ENCODE results near the gene WFIKKN2.
"Not testable (repeated sequence)": the region's sequence is repeated elsewhere in the genome, so short reads cannot be mapped to it uniquely, and the experiment has no call there.

Gene WFIKKN2

GRCh38 chr17:50865060-50865867 lies 29.9 kb downstream of the WFIKKN2 start:
- intact Hi-C loops (cut with DNase I): loop anchor here (2.0 kb wide), 1 partner anchor 84 kb away; no protein-coding TSS in a partner anchor
- DNase-seq: peak in 41 of 42 donors; percentile 54 to 93 (median 73)

GRCh38 chr17:50865868-50866260 lies 30.5 kb downstream of the WFIKKN2 start:
- no peak for DNase-seq
- intact Hi-C loops (cut with DNase I): loop anchor here (2.0 kb wide), 3 partner anchors 27 to 83 kb away; no protein-coding TSS in a partner anchor

- intact Hi-C loops (cut with DNase I): loop anchor here (2.0 kb wide), 2 partner anchors 26 to 64 kb away; no protein-coding TSS in a partner anchor
Measured at GRCh38 chr17:50866261-50866949, 31.0 kb downstream of the WFIKKN2 start, which contains the start of gene TOB1. Gene TOB1 (minus strand): TSS chr17:50866354. CDS start chr17:50864017, 2,337 bp downstream.

GRCh38 chr17:50866950-50867362 lies 31.6 kb downstream of the WFIKKN2 start:
- DNase-seq: peak in 41 of 42 donors; percentile 59 to 91 (median 82)
- intact Hi-C loops (cut with DNase I): loop anchor here (2.0 kb wide), 2 partner anchors 26 to 64 kb away; no protein-coding TSS in a partner anchor

More at GRCh38 chr17:50866261-50866949, 31.0 kb downstream of the WFIKKN2 start, which contains the start of gene TOB1:
- DNase-seq: peak; percentile 91 to 99 (median 98)

- intact Hi-C loops (cut with DNase I): loop anchor here (2.0 kb wide), 2 partner anchors 25 to 63 kb away; no protein-coding TSS in a partner anchor
- DNase-seq: peak; percentile 95 to 99 (median 98)
Measured at GRCh38 chr17:50867363-50868139, 32.2 kb downstream of the WFIKKN2 start.

GRCh38 chr17:50868140-50868438 lies 32.7 kb downstream of the WFIKKN2 start:
- DNase-seq: no peak
- intact Hi-C loops (cut with DNase I): no loop called here

- no peak for DNase-seq
- intact Hi-C loops (cut with DNase I): no loop called here
Measured at GRCh38 chr17:50868602-50869001, 33.2 kb downstream of the WFIKKN2 start.

- no peak for DNase-seq
- intact Hi-C loops (cut with DNase I): no loop called here
Measured at GRCh38 chr17:50871364-50871763, 36.0 kb downstream of the WFIKKN2 start.

- DNase-seq: peak in 21 of 42 donors; percentile 25 to 80 (median 50)
- intact Hi-C loops (cut with DNase I): no loop called here
Measured at GRCh38 chr17:50871898-50872297, 36.5 kb downstream of the WFIKKN2 start.

- intact Hi-C loops (cut with DNase I): no loop called here
- DNase-seq: no peak
Measured at GRCh38 chr17:50872710-50873424, 37.5 kb downstream of the WFIKKN2 start.

- intact Hi-C loops (cut with DNase I): no loop called here
Measured at GRCh38 chr17:50875074-50875473, 39.7 kb downstream of the WFIKKN2 start.

GRCh38 chr17:50877042-50877441 lies 41.7 kb downstream of the WFIKKN2 start:
- DNase-seq; intact Hi-C loops (cut with DNase I): not testable (repeated sequence)

More at GRCh38 chr17:50875074-50875473, 39.7 kb downstream of the WFIKKN2 start:
- no peak for DNase-seq

GRCh38 chr17:50877838-50878237 lies 42.5 kb downstream of the WFIKKN2 start:
- no peak for DNase-seq
- intact Hi-C loops (cut with DNase I): no loop called here

GRCh38 chr17:50879086-50879485 lies 43.7 kb downstream of the WFIKKN2 start:
- intact Hi-C loops (cut with DNase I): no loop called here
- DNase-seq: peak in 1 of 42 donors; percentile 19

GRCh38 chr17:50881182-50881581 lies 45.8 kb downstream of the WFIKKN2 start:
- no peak for DNase-seq
- intact Hi-C loops (cut with DNase I): no loop called here

GRCh38 chr17:50882851-50883250 lies 47.5 kb downstream of the WFIKKN2 start:
- intact Hi-C loops (cut with DNase I): no loop called here
- DNase-seq: no peak

GRCh38 chr17:50883850-50884438 lies 48.6 kb downstream of the WFIKKN2 start:
- DNase-seq: peak in 2 of 42 donors; percentile 35 to 48
- intact Hi-C loops (cut with DNase I): no loop called here

All from head of caudate nucleus (tissue), 42 donors.